Measurements from ENCODE around the gene CTNND2. TPM values are rescaled to one million over a fixed set of nuclear protein-coding genes. Genes with fewer than 3 reads are reported as not detected.
"Not testable (repeated sequence)": the region's sequence is repeated elsewhere in the genome, so short reads cannot be mapped to it uniquely, and the experiment has no call there.

Gene CTNND2
- total RNA-seq, 1 experiment from 2014 or later, result 7.0 TPM

GRCh38 chr5:11319836-11320580 is 584.2 kb downstream of the CTNND2 start:
- H3K79me1 ChIP-seq (ENCODE audit: insufficient read depth, low read depth, low read length, poor library complexity, severe bottlenecking), result no peaks in the 10 kb centered on the region
- H2BK12ac ChIP-seq (ENCODE audit: insufficient read length, low read depth, low read length), result no peak overlapping the region
- no peak overlapping the region for H2AFZ ChIP-seq (ENCODE audit: low read length)
- no peaks in the 10 kb centered on the region for H3K79me2 ChIP-seq (ENCODE audit: insufficient read depth, low read length)
- no peak overlapping the region for H3T11ph ChIP-seq (ENCODE audit: low read length)
- H3K4me3 Mint-ChIP-seq, result no peak overlapping the region
- no peak overlapping the region for H2BK5ac ChIP-seq (ENCODE audit: insufficient read length, low read length)
- H3K9me3 ChIP-seq (ENCODE audit: control insufficient read depth, low read depth, low read length), result no peaks in the 10 kb centered on the region
- no peak for DNase-seq
- H4K91ac ChIP-seq (ENCODE audit: insufficient read length, low read depth, low read length), result no peak overlapping the region
- H3K14ac ChIP-seq (ENCODE audit: insufficient read depth, low read length), result no peak overlapping the region
- H2BK15ac ChIP-seq (ENCODE audit: low read depth, low read length), result no peak overlapping the region
- peak overlapping the region in 2 of 3 experiments; percentile 12 to 13; a peak in 1 of 7 replicates for H3K27ac Mint-ChIP-seq
- H2BK120ac ChIP-seq (ENCODE audit: low read depth, low read length, poor library complexity, severe bottlenecking), result no peak overlapping the region
- H3K9ac ChIP-seq (ENCODE audit: extremely low read depth, insufficient read length, low read length), result no peak overlapping the region
- no peak overlapping the region for H4K5ac ChIP-seq (ENCODE audit: insufficient read length, low read depth, low read length)
- H3K18ac ChIP-seq (ENCODE audit: insufficient read length, low read depth, low read length), result no peak overlapping the region
- H2BK20ac ChIP-seq (ENCODE audit: low read depth, low read length, poor library complexity, severe bottlenecking), result no peak overlapping the region
- no peaks in the 10 kb centered on the region for H3K4me1 ChIP-seq (ENCODE audit: insufficient read depth, low read length)
- no peaks in the 10 kb centered on the region; a peak in 1 of 4 replicates for H3K4me1 Mint-ChIP-seq
- H3K36me3 Mint-ChIP-seq (ENCODE audit: insufficient read depth in 1 of 3, low read depth in 3 of 3), result peaks cover 0 to 9% (median 2%) of the 10 kb centered on the region in 3 experiments; a peak in 4 of 7 replicates
- no peak overlapping the region for H3K56ac ChIP-seq (ENCODE audit: insufficient read length, low read depth, low read length)
- no peak overlapping the region for H2AK5ac ChIP-seq (ENCODE audit: insufficient read length, low read length)
- no peak overlapping the region for H4K8ac ChIP-seq (replicated peaks; ENCODE audit: insufficient read length, low read depth, low read length)
- H3K9me3 Mint-ChIP-seq, result no peaks in the 10 kb centered on the region; a peak in 2 of 5 replicates
- no peak overlapping the region for H3K4ac ChIP-seq (ENCODE audit: low read depth, low read length)
- no peaks in the 10 kb centered on the region for H3K27me3 ChIP-seq (ENCODE audit: insufficient read depth, low read length)
- no CpG with 5 or more reads among the region's 7 CpGs for WGBS (ENCODE audit: extremely low coverage, insufficient read length, low lambda C conversion rate)
- no peak for TF ChIP-seq CTCF (conservative IDR thresholded peaks at IDR 0.05)
- H3K23me2 ChIP-seq (ENCODE audit: insufficient read length, low read depth, low read length, poor library complexity, severe bottlenecking), result no peaks in the 10 kb centered on the region
- H4K20me1 ChIP-seq (ENCODE audit: control insufficient read depth, insufficient read depth, insufficient read length), result no peaks in the 10 kb centered on the region
- no peak overlapping the region for H3K4me2 ChIP-seq (ENCODE audit: insufficient read depth, insufficient read length, low read length)
- H3K23ac ChIP-seq (ENCODE audit: insufficient read length, low read depth, low read length), result no peak overlapping the region
- no peaks in the 10 kb centered on the region for H3K27me3 Mint-ChIP-seq (ENCODE audit: low read depth)
- no peak overlapping the region for H3K27ac ChIP-seq (ENCODE audit: insufficient read length, low read depth, low read length)

- not testable (repeated sequence) for H2AK5ac ChIP-seq (ENCODE audit: insufficient read length, low read length); H3T11ph ChIP-seq (ENCODE audit: low read length); H2BK15ac ChIP-seq (ENCODE audit: low read depth, low read length); H3K4me1 Mint-ChIP-seq; H3K79me2 ChIP-seq (ENCODE audit: insufficient read depth, low read length); H3K23ac ChIP-seq (ENCODE audit: insufficient read length, low read depth, low read length); DNase-seq; H3K27me3 ChIP-seq (ENCODE audit: insufficient read depth, low read length); H2BK120ac ChIP-seq (ENCODE audit: low read depth, low read length, poor library complexity, severe bottlenecking); H4K5ac ChIP-seq (ENCODE audit: insufficient read length, low read depth, low read length); H3K9me3 Mint-ChIP-seq; H2AFZ ChIP-seq (ENCODE audit: low read length); H3K56ac ChIP-seq (ENCODE audit: insufficient read length, low read depth, low read length); H3K4ac ChIP-seq (ENCODE audit: low read depth, low read length); H3K36me3 Mint-ChIP-seq (ENCODE audit: insufficient read depth in 1 of 3, low read depth in 3 of 3); H3K18ac ChIP-seq (ENCODE audit: insufficient read length, low read depth, low read length); H2BK12ac ChIP-seq (ENCODE audit: insufficient read length, low read depth, low read length); H3K14ac ChIP-seq (ENCODE audit: insufficient read depth, low read length); H3K27ac Mint-ChIP-seq; H2BK5ac ChIP-seq (ENCODE audit: insufficient read length, low read length); H3K4me3 Mint-ChIP-seq; H2BK20ac ChIP-seq (ENCODE audit: low read depth, low read length, poor library complexity, severe bottlenecking); H4K20me1 ChIP-seq (ENCODE audit: control insufficient read depth, insufficient read depth, insufficient read length); H3K9ac ChIP-seq (ENCODE audit: extremely low read depth, insufficient read length, low read length); H4K91ac ChIP-seq (ENCODE audit: insufficient read length, low read depth, low read length); H3K9me3 ChIP-seq (ENCODE audit: control insufficient read depth, low read depth, low read length); H3K27ac ChIP-seq (ENCODE audit: insufficient read length, low read depth, low read length); H3K23me2 ChIP-seq (ENCODE audit: insufficient read length, low read depth, low read length, poor library complexity, severe bottlenecking); H4K8ac ChIP-seq (replicated peaks; ENCODE audit: insufficient read length, low read depth, low read length); H3K79me1 ChIP-seq (ENCODE audit: insufficient read depth, low read depth, low read length, poor library complexity, severe bottlenecking); H3K4me2 ChIP-seq (ENCODE audit: insufficient read depth, insufficient read length, low read length); H3K4me1 ChIP-seq (ENCODE audit: insufficient read depth, low read length); H3K27me3 Mint-ChIP-seq (ENCODE audit: low read depth)
- WGBS (ENCODE audit: extremely low coverage, insufficient read length, low lambda C conversion rate), result no CpG with 5 or more reads among the region's 7 CpGs
Observed at GRCh38 chr5:11313694-11314093, 590.6 kb downstream of the CTNND2 start.
